GM19467 (cell line): ENCODE results near the gene RNF224.

ENCODE experiments used
- ATAC-seq: cut with Tn5 transposase; IDR thresholded peaks from one replicate; pipeline ENCODE4 v1.9.1; 2021; ENCODE audit warnings: mild to moderate bottlenecking, moderate library complexity; ENCODE audit not compliant: unreplicated experiment

The RNF224 gene

DNA sequence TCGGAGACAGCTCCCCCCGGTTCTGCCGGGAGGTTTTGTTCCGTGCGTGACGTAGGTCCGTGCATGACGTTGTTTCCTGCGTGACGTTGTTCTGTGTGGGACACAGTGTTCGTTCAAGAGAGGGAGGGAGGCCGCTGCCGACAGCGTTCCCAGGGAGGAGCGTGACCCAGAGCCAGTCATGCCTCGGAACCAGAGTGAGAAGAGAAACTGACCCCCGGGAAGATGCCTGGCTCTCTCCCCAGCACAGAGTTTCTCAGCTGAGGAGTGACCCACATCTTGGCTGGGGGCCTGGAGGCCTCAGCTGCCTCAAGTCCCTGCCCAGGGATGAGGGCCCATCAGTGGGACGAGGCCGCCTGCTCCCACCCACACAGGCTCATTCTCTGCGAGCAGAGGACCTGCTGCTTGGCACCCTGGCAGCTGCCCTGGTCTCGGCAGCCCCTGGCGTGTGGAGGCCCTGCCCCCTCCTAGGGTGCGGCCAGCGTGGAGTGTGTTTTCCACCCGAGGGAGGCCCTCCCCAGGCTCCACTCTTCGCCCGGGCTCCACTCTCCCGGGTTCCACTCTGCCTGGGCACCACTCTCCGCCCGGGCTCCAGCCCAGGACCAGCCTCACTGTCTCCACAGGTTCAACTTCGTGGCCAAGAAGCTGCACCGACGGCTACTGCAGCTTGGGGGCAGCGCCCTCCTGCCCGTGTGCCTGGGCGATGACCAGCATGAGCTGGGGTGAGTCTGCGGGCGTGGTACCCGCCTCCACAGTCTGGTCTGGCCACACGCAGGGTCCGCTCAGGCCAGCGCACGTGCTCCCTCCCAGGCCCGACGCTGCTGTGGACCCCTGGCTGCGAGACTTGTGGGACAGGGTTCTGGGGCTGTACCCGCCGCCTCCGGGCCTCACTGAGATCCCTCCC lies 13.9 kb upstream of the RNF224 start:
- ATAC-seq: no peak

DNA sequence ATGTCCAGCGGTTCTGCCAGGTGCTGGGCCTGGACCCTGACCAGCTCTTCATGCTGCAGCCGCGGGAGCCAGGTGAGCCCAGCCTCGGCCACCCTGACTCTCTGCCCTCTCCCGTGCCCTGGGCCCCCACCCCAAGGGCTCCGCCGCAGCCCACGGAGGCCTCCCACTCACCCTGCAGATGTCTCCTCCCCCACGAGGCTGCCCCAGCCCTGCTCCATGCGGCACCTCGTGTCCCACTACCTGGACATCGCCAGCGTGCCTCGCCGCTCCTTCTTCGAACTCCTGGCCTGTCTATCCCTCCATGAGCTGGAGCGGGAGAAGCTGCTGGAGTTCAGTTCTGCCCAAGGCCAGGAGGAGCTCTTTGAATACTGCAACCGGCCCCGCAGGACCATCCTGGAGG lies 12.7 kb upstream of the RNF224 start:
- no peak for ATAC-seq

DNA sequence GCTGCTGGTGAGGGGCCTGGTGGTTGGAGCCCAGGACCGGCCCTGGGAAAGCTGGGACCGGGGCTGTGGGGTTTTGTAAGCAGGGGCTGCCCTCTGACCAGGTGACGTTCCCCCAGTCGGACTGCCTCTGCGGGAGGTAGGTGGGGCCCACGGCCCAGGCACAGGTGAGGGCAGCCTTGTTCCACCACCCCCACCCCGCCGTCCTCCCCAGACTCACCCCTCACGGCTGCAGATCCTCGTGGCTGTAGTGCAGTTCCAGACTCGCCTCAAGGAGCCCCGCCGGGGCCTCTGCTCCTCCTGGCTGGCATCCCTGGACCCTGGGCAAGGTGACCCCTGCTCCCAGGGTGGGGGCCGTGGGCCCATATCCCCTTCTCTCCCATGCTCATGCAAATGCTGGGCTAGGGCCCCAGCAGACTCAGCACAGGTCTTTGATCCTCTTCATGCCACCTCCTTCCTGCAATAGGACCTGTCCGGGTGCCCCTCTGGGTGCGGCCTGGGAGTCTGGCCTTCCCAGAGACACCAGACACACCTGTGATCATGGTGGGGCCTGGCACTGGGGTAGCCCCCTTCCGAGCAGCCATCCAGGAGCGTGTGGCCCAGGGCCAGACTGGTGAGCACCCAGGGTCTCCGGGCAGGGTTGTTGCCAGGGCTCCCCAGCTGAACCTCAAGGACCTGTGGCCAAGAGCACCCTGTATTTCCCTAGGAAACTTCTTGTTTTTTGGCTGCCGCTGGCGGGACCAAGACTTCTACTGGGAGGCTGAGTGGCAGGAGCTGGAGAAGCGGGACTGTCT lies 11.9 kb upstream of the RNF224 start:
- no peak for ATAC-seq

DNA sequence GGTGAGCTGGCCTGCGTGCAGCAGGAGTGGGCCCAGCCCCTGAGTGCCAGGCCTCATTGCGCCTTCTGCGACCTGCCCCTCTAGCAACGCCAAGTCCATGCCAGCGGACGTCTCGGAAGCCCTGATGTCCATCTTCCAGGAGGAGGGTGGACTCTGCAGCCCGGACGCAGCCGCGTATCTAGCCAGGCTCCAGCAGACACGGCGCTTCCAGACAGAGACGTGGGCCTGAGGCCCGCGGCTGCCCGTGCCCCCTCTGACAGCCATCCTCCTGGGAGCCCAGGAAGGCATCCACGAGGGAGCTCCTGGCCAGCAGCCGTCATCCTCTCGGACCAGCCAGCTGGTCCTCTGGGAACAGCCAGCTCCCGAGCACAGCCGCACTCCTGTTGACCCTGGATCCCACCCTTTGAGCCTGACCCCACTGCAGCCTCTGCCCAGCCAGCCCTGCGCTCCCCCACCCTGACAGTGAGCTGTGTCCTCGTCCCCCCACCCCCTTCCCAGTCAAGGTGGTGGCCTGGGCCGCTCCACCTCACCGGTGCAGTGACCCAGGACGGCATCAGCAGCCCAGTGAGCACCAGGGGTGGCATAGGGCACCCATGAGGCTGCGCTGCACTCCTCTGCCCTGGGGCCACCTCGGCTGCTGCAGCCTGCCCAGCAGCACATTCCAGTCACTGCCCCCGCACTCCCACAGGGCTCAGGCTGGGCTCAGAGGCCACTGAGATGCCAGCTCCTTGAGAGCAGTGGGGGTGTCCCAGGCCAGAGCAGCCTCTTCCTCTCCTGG lies 10.9 kb upstream of the RNF224 start:
- ATAC-seq: no peak

DNA sequence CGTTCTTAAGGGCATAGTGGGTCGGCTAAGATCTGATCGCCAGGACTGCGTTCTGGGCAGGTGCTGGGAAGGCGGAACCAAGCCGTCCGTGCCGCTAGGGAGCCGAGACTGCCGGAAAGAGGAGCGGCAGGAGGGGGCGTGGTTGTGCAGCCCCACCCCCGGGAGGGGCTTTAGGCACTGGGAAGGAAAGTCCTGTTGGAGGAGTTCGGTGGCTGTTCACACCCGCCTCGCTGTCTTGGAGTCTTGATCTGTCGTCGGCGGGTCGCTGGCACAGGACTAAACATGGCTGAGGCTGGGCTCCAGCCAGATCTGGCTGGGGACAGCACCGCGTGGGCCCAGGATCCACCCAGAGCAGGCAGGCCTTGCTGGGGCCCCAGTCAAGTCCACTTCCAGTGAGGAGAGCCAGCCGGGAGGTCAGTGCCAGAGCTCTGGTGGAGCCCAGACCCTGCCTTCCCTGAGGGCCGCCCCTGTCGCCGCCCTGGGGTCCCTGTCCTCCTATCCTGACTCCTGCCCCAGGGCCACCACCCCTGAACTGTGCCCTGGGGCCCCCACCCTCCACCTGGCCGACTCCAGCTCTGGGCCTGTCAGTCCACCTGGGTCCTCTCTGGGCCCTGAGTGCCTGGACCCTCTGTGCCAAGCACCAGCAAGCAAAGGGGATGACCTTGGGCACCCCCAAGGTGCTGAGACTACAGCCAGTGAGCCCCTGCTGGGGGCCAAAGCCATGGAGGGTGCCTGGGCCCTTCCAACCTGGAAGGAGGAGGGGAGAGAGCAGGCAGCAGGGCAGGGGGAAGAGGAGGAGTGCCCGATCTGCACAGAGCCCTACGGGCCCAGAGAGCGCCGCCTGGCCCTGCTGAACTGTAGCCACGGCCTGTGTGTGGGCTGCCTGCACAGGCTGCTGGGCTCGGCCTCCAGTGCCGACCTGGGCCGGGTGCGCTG lies 9.8 kb upstream of the RNF224 start:
- no peak for ATAC-seq

DNA sequence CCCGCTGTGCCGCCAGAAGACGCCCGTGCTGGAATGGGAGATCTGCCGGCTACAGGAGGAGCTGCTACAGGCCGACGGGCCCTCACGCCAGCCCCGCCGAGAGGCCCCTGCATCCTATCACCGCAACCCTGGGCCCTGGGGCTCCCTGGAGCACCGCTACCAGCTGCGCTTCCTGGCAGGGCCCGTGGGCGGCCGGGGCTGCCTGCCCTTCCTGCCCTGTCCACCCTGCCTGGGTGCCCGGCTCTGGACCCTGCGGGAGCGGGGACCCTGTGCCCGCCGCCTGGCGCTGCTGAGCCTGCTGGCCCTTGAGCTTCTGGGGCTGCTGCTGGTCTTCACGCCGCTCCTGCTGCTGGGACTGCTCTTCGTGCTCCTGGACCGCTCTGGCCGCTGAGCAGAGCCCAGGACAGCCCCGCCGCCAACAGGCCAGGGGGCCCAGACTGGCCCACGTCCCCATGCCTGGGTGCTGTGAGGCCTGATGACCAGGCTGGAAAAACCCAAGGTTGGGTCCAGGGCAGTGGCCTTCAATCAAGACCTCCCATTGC lies 9.0 kb upstream of the RNF224 start:
- no peak for ATAC-seq

DNA sequence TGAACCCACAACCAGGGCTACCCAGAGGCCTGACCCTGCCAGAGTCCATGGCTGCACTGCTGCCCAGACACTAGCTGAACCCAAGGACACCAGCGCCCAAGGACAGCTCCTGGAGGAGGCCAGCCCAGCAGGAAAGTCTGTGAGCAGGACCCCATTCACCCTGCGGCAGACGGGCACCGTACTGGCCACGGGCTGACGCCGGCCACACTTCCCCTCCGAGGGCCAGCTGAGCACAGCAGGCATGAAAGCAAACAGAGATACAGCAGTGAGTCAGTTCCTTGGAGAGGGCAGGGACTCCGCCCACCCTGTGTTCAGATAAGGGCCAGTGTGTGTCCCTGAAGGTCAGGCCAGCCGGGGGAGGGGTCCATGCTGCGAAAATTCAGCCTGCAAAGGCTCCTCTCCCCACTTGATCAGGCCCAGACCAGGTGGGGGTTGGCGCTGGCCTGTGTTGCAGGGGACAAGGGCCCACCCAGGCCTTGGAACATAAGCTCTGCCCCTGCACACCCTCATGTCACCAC lies 8.5 kb upstream of the RNF224 start:
- no peak for ATAC-seq

DNA sequence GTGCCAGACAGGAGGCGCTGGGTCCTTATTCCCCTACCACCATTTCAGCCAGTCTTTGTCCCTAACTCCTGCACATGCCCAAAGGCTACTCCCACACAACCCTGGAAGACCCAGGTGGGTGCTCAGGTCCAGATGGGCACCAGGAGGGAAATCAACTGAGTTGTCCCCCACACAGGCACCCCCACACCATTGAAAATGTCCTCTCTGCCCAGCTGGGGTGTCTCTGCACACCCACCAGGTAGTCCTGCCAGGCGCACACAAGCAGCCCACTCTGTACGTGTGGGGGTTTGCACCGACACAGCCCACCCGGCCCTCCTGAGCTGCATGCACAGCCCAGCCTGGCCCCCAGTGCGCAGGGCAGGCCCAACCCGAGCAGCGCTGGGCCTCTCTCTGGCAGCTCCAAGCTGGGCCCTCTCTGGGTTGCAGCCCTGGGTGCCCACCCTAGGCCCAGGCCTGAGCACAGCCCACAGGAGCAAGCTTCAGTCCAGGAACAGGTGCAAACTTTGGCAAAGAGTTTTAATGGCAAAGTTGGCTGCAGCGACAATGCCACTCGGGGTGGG lies 7.5 kb upstream of the RNF224 start:
- ATAC-seq: no peak

DNA sequence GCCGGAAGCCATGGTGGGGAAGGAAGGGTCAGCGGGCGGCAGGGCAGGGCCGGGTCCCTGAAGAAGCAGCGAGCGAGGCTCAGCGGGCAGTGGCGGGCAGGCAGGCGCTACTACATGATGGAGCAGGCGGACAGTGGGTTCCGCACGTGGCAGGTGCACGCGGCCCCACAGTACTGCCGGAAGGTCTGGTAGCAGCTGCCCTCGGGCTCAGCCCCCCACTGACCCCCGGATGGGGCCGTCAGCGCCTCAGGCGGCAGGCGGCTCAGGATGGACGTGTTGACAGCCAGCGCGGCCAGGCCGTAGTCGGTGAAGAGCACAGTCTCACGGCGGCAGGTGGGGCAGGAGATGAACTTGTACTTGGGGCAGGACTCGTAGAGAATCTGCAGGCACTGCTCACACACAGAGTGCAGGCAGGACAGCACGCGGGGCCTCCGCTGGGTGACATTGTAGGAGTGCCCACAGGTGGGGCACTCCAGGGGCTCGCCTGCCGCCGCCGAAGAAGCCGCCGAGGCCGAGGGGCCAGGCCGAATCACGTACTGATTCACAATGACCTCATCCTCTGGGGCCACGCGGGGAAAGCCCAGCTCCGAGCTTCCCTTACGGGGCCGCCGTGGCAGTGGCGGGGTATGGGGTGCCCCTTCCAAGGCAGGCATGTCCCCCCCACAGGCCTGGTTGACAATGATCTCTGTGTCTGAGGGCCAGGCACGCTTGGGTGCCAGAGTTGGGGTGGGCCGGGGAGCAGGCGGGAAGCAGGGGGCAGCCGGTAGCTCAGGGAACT lies 6.8 kb upstream of the RNF224 start:
- no peak for ATAC-seq

DNA sequence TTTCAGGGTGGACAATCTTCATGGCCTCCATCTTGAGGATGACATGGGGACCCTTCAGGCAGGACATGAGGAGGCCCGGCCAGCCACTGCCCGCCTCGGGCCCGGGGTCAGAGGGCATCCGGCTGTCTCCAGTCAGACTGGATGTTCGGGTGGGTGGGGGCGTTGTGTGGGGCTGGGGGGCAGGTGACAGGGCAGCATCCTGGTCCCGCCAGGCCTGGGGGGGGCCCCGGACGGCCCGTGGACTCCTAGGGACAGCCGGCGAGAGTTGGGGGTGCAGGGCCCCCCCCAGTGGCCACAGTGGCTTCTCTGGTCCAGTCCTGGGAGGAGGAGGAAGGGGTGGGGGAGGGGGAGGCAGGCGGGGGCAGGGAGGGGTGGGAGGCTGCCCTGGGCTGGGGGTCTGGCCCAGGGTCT lies 6.2 kb upstream of the RNF224 start:
- no peak for ATAC-seq

DNA sequence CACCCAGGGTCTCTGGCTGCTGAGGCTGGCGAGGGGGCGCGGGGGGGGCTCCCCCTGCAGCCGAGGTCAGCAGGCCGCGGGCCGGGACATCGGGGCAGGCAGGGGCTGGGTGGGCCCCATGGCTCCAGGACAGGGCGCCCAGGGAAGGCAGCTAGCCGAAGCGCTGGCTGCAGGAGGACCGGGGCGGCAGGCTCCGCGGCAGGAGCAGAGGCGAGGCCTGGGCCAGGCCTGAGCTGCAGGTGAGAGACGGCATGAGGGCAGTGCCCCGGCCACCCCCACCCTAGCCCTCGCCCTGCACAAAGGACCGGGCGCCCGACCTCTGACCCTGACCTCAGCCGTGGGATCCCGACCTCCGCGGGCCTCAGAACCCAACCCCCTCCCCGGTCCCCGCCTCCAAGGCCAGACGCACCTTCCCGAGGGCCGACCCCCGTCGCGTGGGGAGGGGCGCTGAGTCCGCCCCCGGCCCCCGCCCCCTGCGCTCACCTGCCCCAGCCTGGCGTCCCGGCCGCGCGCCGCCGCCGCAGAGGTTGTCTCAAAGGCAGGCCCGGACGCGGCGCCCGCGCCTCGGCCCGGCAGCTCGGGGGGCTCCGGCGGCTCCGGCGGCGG lies 5.7 kb upstream of the RNF224 start:
- no peak for ATAC-seq

DNA sequence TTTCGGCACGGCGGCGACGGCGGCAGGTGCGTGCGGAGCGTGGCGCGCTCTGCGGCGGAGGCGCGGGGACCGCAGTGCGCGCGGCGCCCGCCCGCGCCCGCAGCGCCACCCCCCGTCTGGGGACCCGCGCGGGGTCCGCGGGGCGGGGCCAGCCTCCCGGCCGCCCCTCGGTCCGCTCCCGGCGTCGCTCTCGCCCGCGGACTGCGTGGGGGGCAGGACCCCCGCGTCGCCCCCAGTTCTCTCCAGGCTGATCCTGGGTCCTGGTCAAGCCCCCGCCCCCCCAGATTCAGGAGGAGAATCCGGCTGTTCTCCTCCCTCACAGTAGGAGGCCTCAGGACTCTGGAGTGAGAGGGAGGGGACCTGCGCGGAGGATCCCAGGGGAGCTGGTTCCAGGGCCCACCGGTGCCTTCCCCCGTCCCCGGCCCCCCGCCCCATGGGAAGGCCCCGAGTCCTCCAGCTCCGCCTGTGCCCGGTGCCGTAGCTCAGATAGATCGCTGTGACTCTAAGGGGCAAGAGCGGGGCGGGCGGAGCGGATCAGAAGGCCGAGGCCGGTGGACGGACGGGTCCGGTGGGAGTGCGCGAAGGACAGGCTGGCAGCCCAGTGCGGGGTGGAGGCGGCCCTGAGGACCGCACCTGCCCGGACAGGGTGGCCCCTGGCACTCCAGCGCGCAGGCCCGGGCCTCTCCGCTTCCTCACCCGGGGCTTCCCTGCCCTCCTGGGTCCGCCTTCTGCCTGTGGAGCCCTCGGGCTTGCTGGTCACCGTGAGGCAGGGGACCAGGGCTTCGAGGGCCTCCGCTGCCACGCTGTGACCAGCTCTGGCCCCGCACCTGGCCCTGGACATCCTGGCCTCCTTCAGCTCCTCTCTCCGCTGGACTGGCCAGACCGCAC lies 4.9 kb upstream of the RNF224 start, which contains the start of gene RNF208:
RNF208 (minus strand) TSS at position 51 of the 888 bp plus-strand sequence. CDS start 1,028 bp downstream, outside the sequence.
- ATAC-seq: no peak

DNA sequence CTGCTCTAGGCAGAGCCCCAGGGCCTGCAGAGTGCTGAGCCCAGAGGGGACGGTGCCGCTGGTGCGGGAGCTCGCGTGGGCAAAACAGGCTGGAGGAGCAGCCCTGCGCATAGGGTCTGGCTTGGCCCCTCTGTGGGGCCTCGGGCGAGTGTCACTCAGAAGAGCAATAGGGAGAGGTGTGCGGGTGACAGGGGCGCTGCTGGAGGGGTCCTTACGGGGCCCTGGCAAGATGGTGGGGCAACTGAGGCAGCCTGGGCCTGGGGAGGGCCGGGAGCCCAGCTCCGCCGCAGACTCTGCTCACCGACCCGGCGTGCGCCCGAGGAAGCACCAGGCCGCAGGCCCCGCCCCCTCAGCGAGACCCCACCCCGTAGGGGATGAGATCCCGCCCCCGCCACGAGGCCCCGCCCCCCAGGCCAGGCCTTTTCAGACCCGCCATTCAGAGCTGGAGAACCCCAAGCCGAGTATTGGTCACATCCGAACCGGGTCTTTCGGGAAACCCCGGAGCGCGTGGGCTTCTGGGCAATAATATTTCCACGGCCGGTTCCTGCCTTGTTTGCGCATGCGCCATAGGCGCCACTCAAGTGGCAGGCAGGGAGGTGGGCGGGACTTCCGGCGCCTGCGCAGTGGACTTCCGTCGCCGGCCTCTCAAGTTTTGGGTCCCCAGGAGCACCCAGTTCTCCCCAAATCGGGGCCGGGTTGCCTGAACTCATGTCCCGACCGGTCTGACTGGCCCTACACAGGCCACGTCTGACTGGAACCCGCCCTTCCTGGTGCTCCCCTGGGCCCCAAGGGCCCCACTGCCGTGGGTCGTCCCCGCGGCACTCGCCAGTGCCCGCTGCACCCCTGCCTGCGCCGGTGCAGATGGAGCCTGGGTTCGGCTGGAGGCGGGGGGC lies 4.0 kb upstream of the RNF224 start:
- ATAC-seq: peak; percentile 74

DNA sequence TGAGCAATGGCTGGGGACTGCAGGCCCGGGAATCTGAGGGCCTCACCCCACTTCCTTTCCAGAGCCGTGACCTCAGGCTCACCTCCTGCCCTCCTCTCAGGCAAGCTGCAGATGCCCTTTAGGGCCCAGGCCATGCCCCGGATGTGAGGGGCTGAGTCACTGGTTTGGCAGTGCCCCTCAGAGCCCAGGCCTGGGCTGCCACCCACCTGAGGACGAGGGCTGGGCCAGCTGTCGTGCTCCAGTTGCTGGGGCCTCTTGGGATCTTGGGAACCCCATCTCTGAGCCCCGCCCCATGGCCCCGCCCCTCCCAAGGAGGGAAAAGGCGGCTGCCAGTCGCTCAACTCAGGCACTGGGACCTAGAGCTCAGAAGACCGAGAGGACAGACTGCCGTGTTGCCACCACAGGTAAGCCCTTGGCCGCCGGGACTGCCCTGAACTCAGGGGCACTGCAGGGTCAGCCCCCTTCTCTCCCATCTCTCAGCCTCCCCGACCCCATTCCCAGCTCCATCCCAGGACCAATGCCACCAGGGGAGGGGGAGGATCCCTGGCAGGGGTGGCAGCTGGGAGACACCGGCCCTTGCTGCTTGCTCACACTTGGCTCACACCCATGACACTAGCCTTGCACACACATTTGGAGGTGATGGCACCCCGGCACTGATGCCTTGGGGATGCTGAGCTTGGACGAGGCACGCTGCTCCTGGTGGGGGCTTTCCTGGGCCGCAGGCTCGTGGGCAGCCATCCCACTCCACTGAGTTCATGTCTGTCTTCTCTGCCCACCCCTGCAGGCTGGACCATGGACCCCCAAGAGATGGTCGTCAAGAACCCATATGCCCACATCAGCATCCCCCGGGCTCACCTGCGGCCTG lies 2.2 kb upstream of the RNF224 start, which contains the start of gene CYSRT1:
CYSRT1 (plus strand) TSS at position 345 of the 865 bp plus-strand sequence; CDS start at position 793, 448 bp downstream.
- ATAC-seq: no peak
